HUES64 (cell line): ENCODE measurements around the gene LTF.
"Not testable (repeated sequence)": the region's sequence is repeated elsewhere in the genome, so short reads cannot be mapped to it uniquely, and the experiment has no call there.

Experiments
- H3K27ac ChIP-seq: 2 replicates; pipeline ENCODE4 v1.7.0; 2013; ENCODE audit warnings: low read depth, low read length, inconsistent platforms
- H3K27me3 ChIP-seq: 2 replicates; pipeline ENCODE4 v1.6.1; 2013; ENCODE audit warnings: mild to moderate bottlenecking, low read length; ENCODE audit not compliant: insufficient read depth
- H3K36me3 ChIP-seq: 2 replicates; pipeline ENCODE4 v1.6.1; 2013; ENCODE audit warnings: mild to moderate bottlenecking, low read length; ENCODE audit not compliant: insufficient read depth
- H3K4me1 ChIP-seq: 2 replicates; pipeline ENCODE4 v1.6.1; 2013; ENCODE audit warnings: mild to moderate bottlenecking, low read length, moderate library complexity; ENCODE audit not compliant: insufficient read depth
- H3K4me3 ChIP-seq: 2 replicates; pipeline ENCODE4 v1.5.1; 2013; ENCODE audit warnings: mild to moderate bottlenecking, low read length, moderate library complexity
- H3K9ac ChIP-seq: 2 replicates; pipeline ENCODE4 v1.6.1; 2013; ENCODE audit warnings: mild to moderate bottlenecking, low read depth, low read length
- H3K9me3 ChIP-seq: 2 replicates; pipeline ENCODE4 v1.6.1; 2013; ENCODE audit warnings: low read depth, low read length; ENCODE audit not compliant: insufficient read depth
- WGBS: fragments of 150-250, 120-280 bp; methylation state at CpG from one replicate; pipeline ENCODE4 v1.1.7; 2013; ENCODE audit warnings: missing lambda C conversion rate; 5-methylcytosine and 5-hydroxymethylcytosine counted together

The LTF gene

GRCh38 chr3:46453526-46454208 lies 11.0 kb downstream of the LTF start:
- 90% methylated on average over 7 of the region's 7 CpGs for WGBS
- Histone ChIP-seq H3K4me1 (no peaks in the 10 kb centered on the region), H3K9ac (no peak overlapping the region), H3K36me3 (no peaks in the 10 kb centered on the region), H3K4me3 (no peak overlapping the region), H3K27me3 (no peaks in the 10 kb centered on the region), H3K27ac (no peak overlapping the region), H3K9me3 (no peaks in the 10 kb centered on the region)

DNA sequence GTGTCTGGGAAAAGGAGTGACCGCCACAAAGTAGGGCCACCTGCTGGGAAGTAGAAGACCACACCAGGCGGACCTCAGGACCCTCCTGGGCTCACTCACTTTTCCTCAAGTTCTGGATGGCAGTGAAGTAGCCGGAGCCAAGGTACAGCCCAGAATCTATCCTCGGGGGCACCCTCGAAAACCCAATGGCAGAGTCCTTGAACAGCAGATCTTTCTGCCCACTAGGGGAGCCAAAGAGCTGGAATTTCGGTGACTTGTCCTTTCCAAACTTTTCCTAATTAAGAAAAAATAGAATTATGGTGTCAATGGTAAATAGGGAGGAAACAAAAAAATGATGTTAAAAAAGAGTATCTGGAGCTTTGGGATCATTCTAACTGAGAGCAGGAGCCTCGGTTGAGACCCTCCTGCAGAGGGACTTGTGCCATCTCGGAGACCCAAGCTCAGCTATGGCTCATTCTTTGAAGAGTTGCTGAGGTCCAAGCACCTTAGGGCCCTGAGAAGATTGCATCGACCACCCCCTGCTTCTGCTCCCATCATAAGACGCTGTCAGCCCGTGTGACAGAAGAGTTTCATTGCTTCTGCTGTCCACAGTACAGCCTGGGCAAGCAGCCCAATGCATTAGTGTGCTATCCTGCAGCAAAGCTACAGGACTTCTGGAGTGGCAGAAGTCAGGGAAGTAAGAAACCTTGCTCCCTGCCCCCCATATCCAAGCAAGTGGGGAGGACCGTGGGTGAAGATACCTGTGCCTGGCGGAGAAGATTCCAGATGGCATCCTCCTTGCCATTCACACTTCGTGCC lies 14.8 kb downstream of the LTF start:
- Histone ChIP-seq H3K4me1 (no peaks in the 10 kb centered on the region), H3K27ac (no peak overlapping the region), H3K4me3 (no peak overlapping the region), H3K9me3 (no peaks in the 10 kb centered on the region), H3K9ac (no peak overlapping the region), H3K36me3 (no peaks in the 10 kb centered on the region), H3K27me3 (no peaks in the 10 kb centered on the region)
- 88% methylated on average over 14 of the region's 14 CpGs for WGBS

DNA sequence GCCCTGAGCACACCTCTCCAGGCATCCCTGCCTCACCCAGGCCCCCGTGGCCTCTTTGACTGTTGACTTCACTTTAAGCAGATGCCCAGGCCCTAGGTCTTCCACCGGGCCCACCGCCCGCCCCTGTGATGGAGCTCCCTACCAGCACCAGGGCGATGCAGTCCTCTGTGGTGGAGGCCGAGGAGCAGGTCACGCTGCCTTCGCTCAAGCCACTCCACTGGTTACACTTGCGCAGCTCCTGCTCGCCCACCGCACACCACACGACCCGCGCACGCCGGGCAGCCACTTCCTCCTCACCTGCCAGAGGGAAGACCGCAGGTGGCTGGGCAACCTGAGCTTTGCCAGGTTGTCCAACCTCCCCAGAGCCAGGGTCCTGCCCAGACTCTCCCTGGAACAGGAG lies 16.0 kb downstream of the LTF start:
- H3K9me3 ChIP-seq = no peaks in the 10 kb centered on the region
- no peak overlapping the region for H3K9ac ChIP-seq
- 95% methylated on average over 17 of the region's 17 CpGs for WGBS
- H3K36me3 ChIP-seq = no peaks in the 10 kb centered on the region
- no peak overlapping the region for H3K27ac ChIP-seq
- no peaks in the 10 kb centered on the region for H3K27me3 ChIP-seq
- H3K4me3 ChIP-seq = no peak overlapping the region
- H3K4me1 ChIP-seq = no peaks in the 10 kb centered on the region

DNA sequence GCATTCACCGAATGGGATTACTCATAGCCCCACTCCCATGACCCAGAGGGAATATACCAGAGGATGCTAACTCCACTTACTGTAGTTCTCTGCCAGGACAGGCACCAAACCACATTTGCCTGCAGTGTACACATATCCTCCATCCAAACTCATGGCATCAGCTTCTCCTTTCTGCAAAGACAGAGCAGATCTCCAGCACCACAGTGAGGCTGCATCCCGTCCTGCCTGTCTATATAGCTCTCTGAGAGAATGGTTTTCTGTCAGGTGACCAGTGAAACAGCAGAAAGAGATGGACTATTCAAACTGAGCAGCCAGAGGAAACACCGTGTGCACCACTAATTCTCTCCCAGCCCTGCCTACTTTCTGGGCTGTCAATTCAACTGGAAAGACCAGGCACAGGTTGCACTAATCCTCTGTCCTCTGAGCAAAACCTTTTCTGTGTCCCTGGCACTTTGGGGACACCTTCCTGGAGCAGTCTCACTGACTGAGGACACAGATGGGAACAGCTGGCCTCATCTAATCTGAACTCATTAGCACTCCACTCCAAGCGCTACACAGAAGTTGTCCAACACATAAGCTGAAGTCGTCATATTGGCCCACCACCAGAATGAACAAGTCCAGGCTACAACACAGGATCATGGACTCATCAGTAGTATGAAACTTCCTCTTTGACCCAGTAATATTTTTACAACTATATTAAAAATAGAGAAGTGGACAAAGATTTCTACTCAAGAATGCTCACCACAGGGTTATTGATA lies 17.3 kb downstream of the LTF start:
- no peaks in the 10 kb centered on the region for H3K36me3 ChIP-seq
- H3K9ac ChIP-seq = no peak overlapping the region
- no peaks in the 10 kb centered on the region for H3K4me1 ChIP-seq
- no peak overlapping the region for H3K27ac ChIP-seq
- H3K27me3 ChIP-seq = no peaks in the 10 kb centered on the region
- H3K9me3 ChIP-seq = no peaks in the 10 kb centered on the region
- H3K4me3 ChIP-seq = no peak overlapping the region
- 88% methylated on average over 5 of the region's 5 CpGs for WGBS

DNA sequence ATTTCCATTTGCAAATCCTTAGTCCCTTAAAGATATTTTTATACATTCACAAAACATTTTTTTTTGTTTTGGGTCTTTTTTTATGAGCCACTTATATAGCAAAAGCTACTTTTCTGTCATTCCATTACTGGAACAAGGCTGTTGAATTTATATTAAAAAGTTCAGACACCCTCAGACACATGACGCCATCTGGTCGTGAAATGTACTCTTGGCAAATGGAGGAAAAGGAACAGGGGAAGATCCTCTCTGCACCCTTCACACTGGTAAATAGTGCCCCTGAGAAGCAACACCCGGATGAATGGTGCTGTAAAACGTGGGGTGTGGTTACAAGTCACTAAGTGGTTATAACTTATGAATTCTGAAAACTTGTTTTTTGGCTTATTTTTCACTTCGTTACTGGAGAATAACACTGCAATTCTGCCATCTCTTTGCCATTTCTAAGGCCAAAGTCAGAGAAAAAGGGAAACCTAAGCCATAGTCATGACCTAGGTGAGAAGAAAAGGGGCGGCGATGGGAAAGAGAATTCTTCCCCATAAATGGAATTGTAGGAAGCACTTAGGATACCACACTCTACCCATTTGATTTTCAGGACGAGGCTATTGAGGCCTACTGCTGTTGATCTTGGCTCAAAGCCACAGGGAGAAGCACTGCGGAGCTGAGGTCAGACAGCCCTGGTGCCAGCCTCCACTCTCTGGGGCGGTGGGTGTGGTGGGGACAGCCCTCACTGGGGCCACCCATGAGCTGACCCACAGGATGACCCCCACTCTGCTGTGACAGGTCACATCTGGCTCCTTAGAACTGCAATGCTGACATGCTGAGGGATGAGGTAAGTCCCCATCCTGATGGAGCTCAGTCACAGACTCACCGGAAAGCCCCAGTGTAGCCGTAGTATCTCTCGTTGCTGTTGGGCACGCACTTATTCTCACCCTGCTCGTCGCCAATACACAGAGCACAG lies 21.9 kb downstream of the LTF start:
- Histone ChIP-seq H3K27ac (no peak overlapping the region), H3K9ac (no peak overlapping the region), H3K4me1 (no peaks in the 10 kb centered on the region), H3K4me3 (no peak overlapping the region), H3K36me3 (no peaks in the 10 kb centered on the region), H3K9me3 (no peaks in the 10 kb centered on the region), H3K27me3 (no peaks in the 10 kb centered on the region)
- 94% methylated on average over 14 of the region's 16 CpGs for WGBS

DNA sequence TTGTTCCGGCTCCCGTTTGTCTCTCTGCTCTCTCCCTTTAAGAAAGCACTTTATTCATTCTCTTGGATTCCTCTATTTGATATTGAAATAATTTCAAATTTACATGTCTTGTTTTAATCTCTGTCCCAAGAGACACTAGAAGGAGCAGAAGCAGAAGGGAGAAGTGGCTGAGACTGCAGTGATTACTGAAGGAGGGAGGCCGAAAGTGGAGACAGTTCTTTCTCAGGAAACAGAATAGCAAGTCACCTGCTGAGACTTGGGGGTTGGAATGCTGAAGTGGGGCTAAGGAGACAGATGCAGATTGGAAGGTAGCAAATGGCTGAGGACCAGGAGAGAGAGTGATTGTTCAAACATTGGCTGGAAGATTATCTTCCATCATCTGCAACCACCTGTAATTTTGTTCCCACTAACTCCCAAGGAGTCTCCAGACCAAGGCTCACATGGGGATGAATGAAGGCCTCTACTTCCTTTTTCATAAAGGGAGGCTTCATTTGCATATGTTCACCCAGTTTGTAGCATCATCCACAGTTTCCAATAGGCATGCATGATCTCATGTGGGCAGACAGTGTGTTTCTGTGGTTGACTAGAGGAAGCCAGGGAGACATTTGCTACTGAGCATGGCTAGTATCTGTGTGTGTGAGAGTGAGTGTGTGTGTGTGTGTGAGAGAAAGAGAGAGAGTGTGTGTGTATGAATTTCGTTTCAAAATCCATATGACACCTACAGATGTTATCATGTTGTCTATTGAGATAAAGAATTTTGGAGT lies 24.0 kb downstream of the LTF start:
- no peak overlapping the region for H3K27ac ChIP-seq
- no peaks in the 10 kb centered on the region for H3K36me3 ChIP-seq
- H3K4me3 ChIP-seq = no peak overlapping the region
- 78% methylated on average over 2 of the region's 4 CpGs for WGBS
- no peaks in the 10 kb centered on the region for H3K27me3 ChIP-seq
- H3K4me1 ChIP-seq = no peaks in the 10 kb centered on the region
- no peaks in the 10 kb centered on the region for H3K9me3 ChIP-seq
- no peak overlapping the region for H3K9ac ChIP-seq

DNA sequence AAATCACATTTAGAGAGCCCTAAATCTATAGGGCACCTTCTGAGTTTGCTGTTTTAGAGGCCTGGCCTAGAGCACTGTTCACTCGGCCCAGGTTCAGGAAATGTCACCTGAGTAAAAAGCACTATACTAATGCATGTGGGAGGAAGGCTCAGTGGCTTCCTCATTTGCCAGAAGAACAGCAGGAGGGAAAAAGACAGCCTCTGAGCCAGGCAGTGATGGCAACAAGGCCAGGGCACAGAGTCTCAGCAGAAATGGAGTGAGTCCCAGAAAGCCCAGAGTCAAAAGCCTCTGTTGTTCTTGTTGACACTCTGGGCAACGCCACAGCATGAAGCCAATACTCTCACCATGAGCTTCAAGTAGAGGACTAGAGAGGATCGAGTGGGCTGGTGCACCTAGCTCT lies 25.9 kb downstream of the LTF start:
- H3K27me3 ChIP-seq = no peaks in the 10 kb centered on the region
- H3K9ac ChIP-seq = no peak overlapping the region
- 94% methylated on average over 3 of the region's 3 CpGs for WGBS
- no peaks in the 10 kb centered on the region for H3K36me3 ChIP-seq
- H3K27ac ChIP-seq = no peak overlapping the region
- H3K9me3 ChIP-seq = no peaks in the 10 kb centered on the region
- H3K4me3 ChIP-seq = no peak overlapping the region
- H3K4me1 ChIP-seq = no peaks in the 10 kb centered on the region

DNA sequence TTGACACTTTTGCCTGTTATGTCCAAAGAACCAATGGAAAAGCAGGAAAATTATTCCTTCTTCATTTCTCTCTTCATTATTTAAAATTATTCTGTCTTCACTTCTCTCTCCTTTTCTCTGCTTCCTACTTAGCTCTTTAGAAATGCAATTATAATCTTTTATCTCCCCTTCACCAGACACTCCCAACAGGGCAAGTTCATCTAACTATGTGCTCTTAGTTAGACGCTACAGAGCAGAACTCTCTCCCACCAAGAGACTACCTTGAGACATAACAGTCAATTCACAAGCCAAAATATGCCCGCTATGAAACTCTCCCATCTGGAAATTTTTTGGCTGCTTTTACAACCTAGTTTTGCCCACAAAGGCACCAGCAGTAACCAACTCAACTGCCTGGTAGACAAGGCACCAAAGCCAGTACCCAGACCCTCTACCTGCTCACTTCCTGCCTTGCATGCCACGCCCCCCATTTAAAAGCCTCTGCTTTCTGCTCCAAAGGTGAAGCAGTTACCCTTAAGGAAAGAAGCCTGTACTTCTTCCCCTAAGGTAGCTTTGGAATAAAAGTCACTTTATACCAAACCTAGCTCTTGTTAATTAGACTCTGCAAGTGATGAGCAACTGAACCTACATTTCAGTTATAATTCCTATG lies 29.5 kb downstream of the LTF start:
- Histone ChIP-seq H3K4me1 (no peaks in the 10 kb centered on the region), H3K27me3 (no peaks in the 10 kb centered on the region), H3K36me3 (no peaks in the 10 kb centered on the region), H3K9ac (no peak overlapping the region), H3K27ac (no peak overlapping the region), H3K9me3 (peaks cover 12% of the 10 kb centered on the region; the same call in 1 of the 2 replicates), H3K4me3 (no peak overlapping the region)
- 89% methylated on average over 3 of the region's 3 CpGs for WGBS

- Histone ChIP-seq H3K27ac (no peak overlapping the region), H3K9me3 (peaks cover 12% of the 10 kb centered on the region; the same call in 1 of the 2 replicates), H3K4me3 (no peak overlapping the region), H3K4me1 (no peaks in the 10 kb centered on the region), H3K27me3 (no peaks in the 10 kb centered on the region), H3K36me3 (no peaks in the 10 kb centered on the region), H3K9ac (no peak overlapping the region)
- WGBS = 88% methylated on average over 1 of the region's 1 CpG
Measured at GRCh38 chr3:46433841-46434240, 30.9 kb downstream of the LTF start.

- 95% methylated on average over 4 of the region's 4 CpGs for WGBS
- not testable (repeated sequence) for H3K9ac ChIP-seq, H3K36me3 ChIP-seq, H3K4me1 ChIP-seq, H3K27me3 ChIP-seq, H3K27ac ChIP-seq, H3K4me3 ChIP-seq
- H3K9me3 ChIP-seq = peaks cover 12% of the 10 kb centered on the region; the same call in 1 of the 2 replicates
Measured at GRCh38 chr3:46433118-46433517, 31.6 kb downstream of the LTF start.
